Gastrocnemius medialis (tissue), 4 donors: Measurements from ENCODE around the gene ZNF292.

Source experiments
- POLR2A ChIP-seq, 2 donors: fragments of 450-650 bp; IDR thresholded peaks; one replicate each; pipeline ENCODE4 v1.6.1; 2017; ENCODE audit warnings: antibody characterized with exemption in 2 of 2, mild to moderate bottlenecking in 2 of 2, moderate library complexity in 2 of 2
- TF ChIP-seq, protein P1 (sequence below), 5 experiments: fragments of 450-650 bp in 3 of 5; fragments of 200-600 bp in 2 of 5; sonication (generic) in 2 of 5; IDR thresholded peaks in 4 of 5; conservative IDR thresholded peaks in 1 of 5; 1 replicate in 4 of 5; 2 replicates in 1 of 5; pipeline ENCODE4 v1.5.1; 2016 to 2019; ENCODE audit warnings: antibody characterized with exemption in 5 of 5, mild to moderate bottlenecking in 3 of 5, moderate library complexity in 3 of 5

DNA sequence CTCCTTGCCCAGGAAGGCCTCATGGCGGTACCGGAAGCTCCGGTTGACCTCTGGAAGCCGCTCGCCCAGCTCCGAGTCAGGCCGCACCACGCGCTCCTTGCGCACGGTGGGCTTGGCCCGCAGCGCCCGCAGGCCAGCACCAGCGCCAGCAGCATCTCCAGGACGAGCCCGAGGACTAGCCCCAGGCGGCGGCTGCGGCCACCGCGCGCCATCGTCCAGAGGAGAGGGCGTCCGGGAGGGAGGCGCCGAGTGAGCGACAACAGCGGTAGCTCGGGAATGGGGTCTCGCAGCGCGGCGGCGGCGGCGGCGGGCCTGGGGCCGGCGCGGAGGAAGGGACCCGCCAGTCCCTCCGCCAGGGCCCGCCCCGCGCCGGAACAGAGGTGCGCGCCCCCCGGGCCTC is 32.9 kb upstream of the ZNF292 start:
- TF ChIP-seq, protein P1, sequence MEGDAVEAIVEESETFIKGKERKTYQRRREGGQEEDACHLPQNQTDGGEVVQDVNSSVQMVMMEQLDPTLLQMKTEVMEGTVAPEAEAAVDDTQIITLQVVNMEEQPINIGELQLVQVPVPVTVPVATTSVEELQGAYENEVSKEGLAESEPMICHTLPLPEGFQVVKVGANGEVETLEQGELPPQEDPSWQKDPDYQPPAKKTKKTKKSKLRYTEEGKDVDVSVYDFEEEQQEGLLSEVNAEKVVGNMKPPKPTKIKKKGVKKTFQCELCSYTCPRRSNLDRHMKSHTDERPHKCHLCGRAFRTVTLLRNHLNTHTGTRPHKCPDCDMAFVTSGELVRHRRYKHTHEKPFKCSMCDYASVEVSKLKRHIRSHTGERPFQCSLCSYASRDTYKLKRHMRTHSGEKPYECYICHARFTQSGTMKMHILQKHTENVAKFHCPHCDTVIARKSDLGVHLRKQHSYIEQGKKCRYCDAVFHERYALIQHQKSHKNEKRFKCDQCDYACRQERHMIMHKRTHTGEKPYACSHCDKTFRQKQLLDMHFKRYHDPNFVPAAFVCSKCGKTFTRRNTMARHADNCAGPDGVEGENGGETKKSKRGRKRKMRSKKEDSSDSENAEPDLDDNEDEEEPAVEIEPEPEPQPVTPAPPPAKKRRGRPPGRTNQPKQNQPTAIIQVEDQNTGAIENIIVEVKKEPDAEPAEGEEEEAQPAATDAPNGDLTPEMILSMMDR (IDR thresholded peaks at IDR 0.05 in 4 of 5, conservative IDR thresholded peaks at IDR 0.05 in 1 of 5), result no peak
- TF ChIP-seq POLR2A (IDR thresholded peaks at IDR 0.05), result no peak
